Medulla oblongata (tissue), 1 donor: ENCODE data around the gene RORC.
"Not testable (repeated sequence)": the region's sequence is repeated elsewhere in the genome, so short reads cannot be mapped to it uniquely, and the experiment has no call there.

ENCODE experiments used
- DNase-seq: peaks from one replicate; pipeline ENCODE4 v3.0.0-alpha.2; 2015; ENCODE audit errors: extremely low spot score

Gene RORC

DNA sequence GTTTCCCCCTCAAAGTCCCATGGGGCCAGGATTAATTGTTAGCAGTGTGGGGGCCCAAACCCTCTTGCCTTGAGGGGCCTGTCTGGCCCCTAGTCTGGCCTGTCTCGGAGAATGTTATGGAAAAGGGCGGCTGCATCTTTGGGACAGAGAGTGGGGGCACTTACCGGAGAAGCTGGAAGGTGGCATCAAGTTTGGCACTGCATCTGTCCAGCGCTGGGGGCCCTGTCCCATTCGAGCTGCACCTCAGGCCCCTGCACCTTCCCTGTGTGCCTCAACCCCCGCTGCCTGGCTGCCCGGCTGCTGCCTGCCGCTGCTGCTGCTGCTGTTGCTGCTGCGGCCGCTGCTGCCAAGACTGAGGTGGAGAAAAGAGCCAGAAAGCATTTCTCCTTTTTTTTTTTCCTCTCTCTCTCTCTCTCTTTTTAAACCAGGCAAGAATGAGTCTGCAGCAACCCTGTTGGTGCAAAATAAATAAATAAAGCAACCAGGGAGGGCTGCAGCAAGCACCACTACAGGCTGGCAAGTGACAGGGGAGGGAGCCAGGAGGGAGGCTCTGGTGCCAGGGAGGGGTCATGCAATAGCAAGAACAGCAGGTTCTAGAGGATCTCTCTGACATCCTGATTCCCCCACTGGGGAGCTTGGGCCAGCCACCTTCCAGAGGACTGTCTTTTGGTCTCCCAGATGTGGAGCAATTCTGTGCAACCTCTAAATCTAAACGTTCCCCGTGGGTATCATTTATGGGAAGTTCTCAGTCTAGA is 26.4 kb downstream of the RORC start, which contains the start of gene LINGO4:
Gene LINGO4, minus strand, starts transcription at position 354 of the 755 bp plus-strand sequence. CDS start 2,715 bp downstream, outside the sequence.
- no peak for DNase-seq

DNA sequence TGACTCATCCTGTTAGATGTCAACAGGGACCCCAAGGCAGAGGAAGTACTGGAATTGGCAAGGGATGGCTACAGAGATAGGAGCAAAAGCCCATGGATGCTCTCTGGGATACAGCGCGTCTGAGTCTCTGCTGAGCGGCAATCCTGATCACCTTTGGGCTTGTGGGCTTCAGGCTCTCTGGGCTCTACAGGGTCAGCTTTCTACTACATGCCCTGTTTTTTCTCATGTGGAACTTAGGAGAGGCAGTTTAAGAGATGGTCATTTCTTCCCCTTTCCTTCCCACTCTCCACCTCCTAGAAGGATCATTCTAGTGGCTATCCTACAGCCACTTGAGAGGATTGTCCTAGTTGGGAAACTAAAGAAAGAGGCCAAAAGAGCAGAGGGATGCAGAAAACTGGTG is 27.7 kb downstream of the RORC start:
- DNase-seq = no peak

DNA sequence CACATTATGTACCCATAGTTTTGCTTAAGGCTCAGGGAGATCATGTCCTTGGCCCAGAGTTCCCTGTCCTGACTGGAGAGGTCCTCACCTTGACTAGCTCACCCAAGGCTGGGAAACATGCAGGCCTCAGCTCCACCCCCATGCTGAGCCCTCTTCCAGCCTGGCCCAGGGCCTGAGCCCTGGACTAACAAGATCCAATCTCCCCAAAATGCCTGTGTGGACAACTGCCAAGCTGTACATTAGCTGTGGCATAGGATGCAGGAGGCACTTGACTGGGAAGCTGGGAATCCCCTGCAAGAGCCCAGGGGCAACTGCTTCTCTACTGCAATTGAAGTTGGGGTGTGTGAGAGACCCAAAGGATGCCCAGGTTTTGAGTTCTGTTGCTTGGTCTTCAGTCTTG is 28.4 kb downstream of the RORC start:
- no peak for DNase-seq

- DNase-seq = no peak
Measured at GRCh38 chr1:151802372-151802771, 29.2 kb downstream of the RORC start.

- DNase-seq = no peak
Measured at GRCh38 chr1:151801846-151802245, 29.8 kb downstream of the RORC start.

DNA sequence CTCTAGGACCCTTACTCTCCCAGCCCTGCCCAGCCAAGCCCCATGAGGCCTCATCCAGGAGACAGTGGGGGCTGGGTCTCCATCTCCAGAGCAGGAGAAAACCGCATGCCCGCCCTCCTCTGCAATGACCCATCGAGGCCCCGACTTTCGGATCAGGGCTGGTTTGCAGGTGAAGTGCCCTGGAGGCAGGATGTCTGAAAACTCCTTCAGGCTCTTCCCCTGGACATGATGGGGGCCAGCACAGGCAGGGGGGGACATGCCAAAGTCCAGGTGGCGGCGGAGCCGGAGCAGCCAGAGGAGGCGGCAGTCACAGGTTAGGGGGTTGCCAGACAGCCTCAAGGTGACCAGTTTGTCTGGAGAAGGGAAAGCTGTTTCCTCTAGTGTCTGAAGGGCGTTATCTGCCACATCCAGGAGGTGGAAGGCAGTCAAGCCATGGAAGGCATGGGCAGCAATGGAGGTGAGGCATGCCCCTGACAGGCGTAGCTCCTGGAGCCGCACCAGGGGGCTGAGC is 30.2 kb downstream of the RORC start:
- DNase-seq = no peak

DNA sequence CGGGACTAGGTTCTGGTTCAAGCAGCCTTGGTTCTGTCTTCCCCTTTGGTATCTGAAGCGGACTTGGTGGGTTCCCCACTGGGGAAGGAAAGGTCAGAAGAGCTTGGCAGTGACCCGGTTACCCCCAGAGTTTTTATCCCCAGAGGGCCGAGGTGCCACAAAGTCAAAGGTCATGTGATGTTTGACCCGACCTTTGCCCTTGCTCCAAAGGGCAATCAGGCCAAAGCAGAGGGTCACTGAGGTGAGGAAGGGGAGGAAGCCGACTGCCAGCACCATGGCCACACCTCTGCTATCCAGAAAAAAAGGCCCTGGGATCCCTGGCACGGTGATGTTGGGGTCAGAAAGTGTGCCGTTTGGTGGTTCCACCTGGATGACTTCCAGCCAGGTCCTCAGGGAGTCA is 30.8 kb downstream of the RORC start:
- DNase-seq = no peak

- no peak for DNase-seq
Measured at GRCh38 chr1:151799179-151800022, 32.2 kb downstream of the RORC start.

- DNase-seq = no peak
Measured at GRCh38 chr1:151798571-151798970, 33.0 kb downstream of the RORC start.

DNA sequence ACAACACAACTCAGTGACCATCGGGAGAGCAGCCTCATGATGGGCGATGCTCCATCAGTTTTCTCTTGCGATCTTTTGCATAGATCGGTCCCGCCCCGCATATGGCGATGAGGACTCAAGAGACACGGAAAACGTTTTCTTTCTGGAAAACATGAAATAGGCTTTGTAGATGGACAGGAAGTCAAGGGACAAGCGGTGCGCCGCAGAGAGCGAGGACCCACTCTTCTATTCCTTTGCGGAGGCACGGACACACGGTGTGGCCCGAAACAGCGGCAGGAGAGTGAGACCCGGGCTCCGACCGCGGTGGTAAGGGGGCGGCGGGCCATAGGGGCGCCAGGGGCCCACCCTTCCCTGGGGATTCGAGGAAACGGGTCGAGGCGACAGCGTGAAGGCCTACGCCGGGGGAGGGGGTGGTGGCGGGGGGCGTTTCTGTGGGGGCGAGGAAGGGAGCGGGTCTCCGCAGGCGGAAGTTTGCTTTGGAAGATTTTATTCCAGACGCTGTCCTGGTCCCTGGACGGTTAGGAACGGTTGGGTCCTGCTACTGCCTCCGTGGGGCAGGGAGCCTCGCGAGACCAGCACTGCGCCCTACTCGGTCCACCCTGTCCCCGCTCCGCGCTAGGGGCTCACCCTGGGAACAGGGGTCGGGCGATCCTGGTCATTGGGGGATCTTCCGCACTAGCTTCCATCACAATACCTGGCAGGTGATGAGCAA is 40.5 kb downstream of the RORC start:
- no peak for DNase-seq

GRCh38 chr1:151790071-151790939 is 41.3 kb downstream of the RORC start, which contains the start of gene TDRKH:
Gene TDRKH, minus strand, starts transcription at chr1:151790500. Its CDS starts 7,478 bp downstream, at chr1:151783022.
- DNase-seq = peak; percentile 99

GRCh38 chr1:151787689-151788088 is 43.9 kb downstream of the RORC start:
- no peak for DNase-seq

GRCh38 chr1:151783796-151784195 is 47.8 kb downstream of the RORC start:
- no peak for DNase-seq

GRCh38 chr1:151782741-151783140 is 48.9 kb downstream of the RORC start:
- DNase-seq = no peak

GRCh38 chr1:151782026-151782425 is 49.6 kb downstream of the RORC start:
- DNase-seq = not testable (repeated sequence)

GRCh38 chr1:151780736-151781135 is 50.9 kb downstream of the RORC start:
- DNase-seq = not testable (repeated sequence)

- DNase-seq = no peak
Measured at GRCh38 chr1:151779852-151780251, 51.8 kb downstream of the RORC start.

- DNase-seq = no peak
Measured at GRCh38 chr1:151777317-151777716, 54.3 kb downstream of the RORC start.

DNA sequence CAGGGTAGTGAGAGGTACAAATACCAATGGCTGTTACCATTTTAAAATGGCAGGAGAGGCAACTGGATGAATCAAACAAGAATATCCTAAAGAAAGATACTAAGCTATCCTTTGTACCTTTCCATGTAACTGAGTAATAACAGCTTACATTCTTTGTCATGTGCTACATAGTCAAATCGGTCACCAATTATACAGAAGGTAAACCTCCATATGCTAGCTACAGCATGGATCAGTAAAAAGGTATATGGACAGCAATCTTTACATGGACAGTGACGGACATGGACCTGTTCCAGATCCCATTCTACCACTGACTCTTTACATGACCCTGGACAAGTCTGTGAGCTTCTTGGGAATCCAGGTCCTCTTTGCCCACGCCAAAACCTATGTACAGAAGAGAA is 54.9 kb downstream of the RORC start:
- DNase-seq = no peak

DNA sequence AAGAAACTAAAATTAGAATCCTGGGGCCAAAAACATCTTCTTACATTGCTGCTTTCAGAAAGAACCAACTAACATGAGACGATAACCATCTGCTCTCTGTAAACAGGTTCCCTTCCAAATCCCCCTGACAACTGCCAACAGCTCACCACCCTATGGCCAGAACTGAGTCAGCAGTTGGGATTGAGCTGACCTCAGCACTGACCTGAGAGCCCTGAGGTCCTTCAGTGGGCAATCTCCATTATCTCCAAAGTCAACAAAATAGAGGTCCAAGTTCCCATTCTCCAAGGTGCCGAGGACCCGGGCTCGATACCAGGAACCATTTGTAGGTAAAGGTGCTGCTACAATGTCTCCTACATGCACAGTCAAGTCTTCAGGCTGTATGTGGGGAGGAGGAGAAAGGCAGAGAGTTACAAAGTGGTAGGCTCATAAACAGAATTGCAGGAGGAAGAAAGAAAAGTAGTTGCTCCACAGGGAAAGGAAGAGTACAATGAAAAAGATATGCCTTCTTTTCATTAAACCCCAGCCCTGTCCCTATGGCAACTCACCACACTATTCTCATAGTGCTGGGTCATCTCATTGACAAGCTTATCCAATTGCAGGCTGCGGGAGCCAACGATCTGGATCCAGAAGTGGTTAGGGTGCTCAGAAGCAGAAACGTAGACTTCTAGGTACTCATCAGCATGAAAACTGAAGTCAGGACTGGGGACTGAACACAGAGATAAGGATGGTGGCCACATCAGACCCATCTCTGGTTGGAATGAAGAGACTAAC is 55.5 kb downstream of the RORC start:
- DNase-seq = no peak
